OCI-LY1 (cell line): ENCODE results near the gene ERMARD.

ENCODE experiments used
- H2AFZ ChIP-seq: fragments of 200-600 bp; sonication (generic), shearing (Covaris generic); 2 replicates; pipeline ENCODE4 v1.6.0; 2014; ENCODE audit warnings: antibody characterized with exemption, mild to moderate bottlenecking, low read length
- H3F3A ChIP-seq: fragments of 200-600 bp; sonication (generic), shearing (Covaris generic); 2 replicates; pipeline ENCODE4 v1.6.0; 2014; ENCODE audit warnings: mild to moderate bottlenecking, antibody characterized with exemption, low read length, moderate library complexity; ENCODE audit not compliant: insufficient read depth
- H3K27ac ChIP-seq: fragments of 200-600 bp; sonication (generic); 2 replicates; pipeline ENCODE4 v1.5.1; 2014; ENCODE audit warnings: low read length, mixed run types, mild to moderate bottlenecking, low read depth; ENCODE audit not compliant: poor library complexity, severe bottlenecking
- H3K27me3 ChIP-seq: fragments of 200-600 bp; sonication (generic); 2 replicates; pipeline ENCODE4 v1.6.0; 2014; ENCODE audit warnings: antibody characterized with exemption, mild to moderate bottlenecking, low read length, moderate library complexity; ENCODE audit not compliant: insufficient read depth
- H3K36me3 ChIP-seq: fragments of 200-600 bp; sonication (generic); 2 replicates; pipeline ENCODE4 v1.6.1; 2014; ENCODE audit warnings: mild to moderate bottlenecking, antibody characterized with exemption, low read length, moderate library complexity, mixed read lengths; ENCODE audit not compliant: insufficient read depth
- H3K4me1 ChIP-seq: fragments of 200-600 bp; sonication (generic); 2 replicates; pipeline ENCODE4 v1.5.1; 2014; ENCODE audit warnings: mild to moderate bottlenecking, low read length, moderate library complexity; ENCODE audit not compliant: insufficient read depth, severe bottlenecking
- H3K4me2 ChIP-seq: fragments of 200-600 bp; sonication (generic), shearing (Covaris generic); 2 replicates; pipeline ENCODE4 v1.6.1; 2014; ENCODE audit warnings: low read length
- H3K4me3 ChIP-seq: fragments of 200-600 bp; sonication (generic); 2 replicates; pipeline ENCODE4 v1.5.1; 2014; ENCODE audit warnings: low read length, low read depth, mild to moderate bottlenecking, mixed read lengths; ENCODE audit not compliant: poor library complexity, severe bottlenecking
- H3K79me2 ChIP-seq: fragments of 200-600 bp; shearing (Covaris generic); 2 replicates; pipeline ENCODE4 v1.6.1; 2016; ENCODE audit warnings: mixed run types, low read length, mixed read lengths; ENCODE audit not compliant: insufficient read depth
- H3K9ac ChIP-seq: fragments of 200-600 bp; sonication (generic), shearing (Covaris generic); 2 replicates; pipeline ENCODE4 v1.6.1; 2014; ENCODE audit warnings: mild to moderate bottlenecking, low read length, mixed read lengths
- H3K9me2 ChIP-seq: fragments of 200-600 bp; sonication (generic), shearing (Covaris generic); 2 replicates; pipeline ENCODE4 v1.6.1; 2014; ENCODE audit warnings: low read depth, mild to moderate bottlenecking, low read length, mixed read lengths
- H3K9me3 ChIP-seq: fragments of 200-600 bp; shearing (Covaris generic); 2 replicates; pipeline ENCODE4 v1.6.1; 2014; ENCODE audit warnings: low read length, mixed read lengths
- H4K20me1 ChIP-seq: fragments of 200-600 bp; sonication (generic), shearing (Covaris generic); 2 replicates; pipeline ENCODE4 v1.6.0; 2016; ENCODE audit warnings: mild to moderate bottlenecking, low read length; ENCODE audit not compliant: insufficient read depth
- EZH2 ChIP-seq: fragments of 200-600 bp; sonication (generic), shearing (Covaris generic); IDR thresholded peaks from 2 replicates; pipeline ENCODE4 v1.8.0; 2017; ENCODE audit warnings: borderline replicate concordance, mixed run types, mild to moderate bottlenecking, antibody characterized with exemption, low read length, moderate library complexity, mixed read lengths
- TF ChIP-seq, protein P1 (sequence below): fragments of 200-600 bp; sonication (generic), shearing (Covaris generic); IDR thresholded peaks from 2 replicates; pipeline ENCODE4 v1.5.1; 2017; ENCODE audit warnings: mild to moderate bottlenecking, antibody characterized with exemption, low read length, moderate library complexity, mixed read lengths

ERMARD gene

GRCh38 chr6:169811521-169812256 is 60.3 kb downstream of the ERMARD start:
- TF ChIP-seq, protein P1, sequence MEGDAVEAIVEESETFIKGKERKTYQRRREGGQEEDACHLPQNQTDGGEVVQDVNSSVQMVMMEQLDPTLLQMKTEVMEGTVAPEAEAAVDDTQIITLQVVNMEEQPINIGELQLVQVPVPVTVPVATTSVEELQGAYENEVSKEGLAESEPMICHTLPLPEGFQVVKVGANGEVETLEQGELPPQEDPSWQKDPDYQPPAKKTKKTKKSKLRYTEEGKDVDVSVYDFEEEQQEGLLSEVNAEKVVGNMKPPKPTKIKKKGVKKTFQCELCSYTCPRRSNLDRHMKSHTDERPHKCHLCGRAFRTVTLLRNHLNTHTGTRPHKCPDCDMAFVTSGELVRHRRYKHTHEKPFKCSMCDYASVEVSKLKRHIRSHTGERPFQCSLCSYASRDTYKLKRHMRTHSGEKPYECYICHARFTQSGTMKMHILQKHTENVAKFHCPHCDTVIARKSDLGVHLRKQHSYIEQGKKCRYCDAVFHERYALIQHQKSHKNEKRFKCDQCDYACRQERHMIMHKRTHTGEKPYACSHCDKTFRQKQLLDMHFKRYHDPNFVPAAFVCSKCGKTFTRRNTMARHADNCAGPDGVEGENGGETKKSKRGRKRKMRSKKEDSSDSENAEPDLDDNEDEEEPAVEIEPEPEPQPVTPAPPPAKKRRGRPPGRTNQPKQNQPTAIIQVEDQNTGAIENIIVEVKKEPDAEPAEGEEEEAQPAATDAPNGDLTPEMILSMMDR = no peak
- TF ChIP-seq EZH2 = no peak
- Histone ChIP-seq H2AFZ (no peak overlapping the region), H3K9ac (no peak overlapping the region), H3K36me3 (no peaks in the 10 kb centered on the region; the same call in 1 of the 2 replicates), H4K20me1 (no peaks in the 10 kb centered on the region), H3K4me3 (no peak overlapping the region), H3K4me2 (no peak overlapping the region), H3K27me3 (no peaks in the 10 kb centered on the region; the same call in 1 of the 2 replicates), H3F3A (no peaks in the 10 kb centered on the region), H3K79me2 (no peaks in the 10 kb centered on the region), H3K9me3 (peaks cover 6% of the 10 kb centered on the region; the same call in 1 of the 2 replicates), H3K27ac (no peak overlapping the region), H3K4me1 (peaks cover 6% of the 10 kb centered on the region), H3K9me2 (no peaks in the 10 kb centered on the region)

DNA sequence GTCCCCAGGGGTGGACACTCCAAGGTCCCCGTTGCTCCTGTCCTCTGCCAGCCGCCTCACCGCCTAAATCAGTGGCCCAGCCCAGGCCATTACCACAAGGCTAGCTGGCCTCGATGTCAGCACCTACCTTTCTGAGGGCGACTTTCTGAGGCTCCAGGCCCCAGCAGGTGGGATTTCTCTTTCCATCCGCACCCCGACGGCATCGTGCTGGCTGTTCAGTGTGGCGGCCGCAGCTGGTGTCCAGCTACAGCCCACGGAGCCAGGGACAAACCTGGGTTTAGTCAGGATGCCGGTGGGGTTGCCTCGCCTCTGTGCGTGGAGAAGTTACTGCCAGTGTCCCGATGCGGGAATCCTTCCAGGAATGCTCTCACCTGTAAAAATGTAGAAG is 60.8 kb downstream of the ERMARD start:
- Histone ChIP-seq H3K4me3 (no peak overlapping the region), H3K4me1 (peaks cover 6% of the 10 kb centered on the region), H3K79me2 (no peaks in the 10 kb centered on the region), H3K36me3 (no peaks in the 10 kb centered on the region; the same call in 1 of the 2 replicates), H2AFZ (no peak overlapping the region), H3K9ac (no peak overlapping the region), H3K27ac (no peak overlapping the region), H3K9me3 (peaks cover 6% of the 10 kb centered on the region; the same call in 1 of the 2 replicates), H4K20me1 (no peaks in the 10 kb centered on the region), H3F3A (no peaks in the 10 kb centered on the region), H3K27me3 (no peaks in the 10 kb centered on the region; the same call in 1 of the 2 replicates), H3K4me2 (no peak overlapping the region), H3K9me2 (no peaks in the 10 kb centered on the region)
- TF ChIP-seq EZH2 = no peak
- TF ChIP-seq, protein P1 = no peak

GRCh38 chr6:169813969-169814368 is 62.5 kb downstream of the ERMARD start:
- no peak overlapping the region for H3K4me3 ChIP-seq
- peaks cover 6% of the 10 kb centered on the region for H3K4me1 ChIP-seq
- no peaks in the 10 kb centered on the region for H3F3A ChIP-seq
- no peaks in the 10 kb centered on the region; the same call in 1 of the 2 replicates for H3K27me3 ChIP-seq
- no peaks in the 10 kb centered on the region for H3K79me2 ChIP-seq
- H2AFZ ChIP-seq = no peak overlapping the region
- TF ChIP-seq EZH2 = no peak
- TF ChIP-seq, protein P1 = no peak
- H4K20me1 ChIP-seq = no peaks in the 10 kb centered on the region
- peaks cover 6% of the 10 kb centered on the region; the same call in 1 of the 2 replicates for H3K9me3 ChIP-seq
- no peak overlapping the region for H3K9ac ChIP-seq
- H3K27ac ChIP-seq = no peak overlapping the region
- no peaks in the 10 kb centered on the region for H3K9me2 ChIP-seq
- no peak overlapping the region for H3K4me2 ChIP-seq
- H3K36me3 ChIP-seq = no peaks in the 10 kb centered on the region; the same call in 1 of the 2 replicates
